H9 (cell line): Measurements from ENCODE around the gene STK24. TPM values are rescaled to one million over a fixed set of nuclear protein-coding genes. Genes with fewer than 3 reads are reported as not detected.

ENCODE experiments used
- DNase-seq: peaks from one replicate; pipeline ENCODE4 v3.0.0-alpha.2; 2017
- H2AFZ ChIP-seq: one replicate; pipeline ENCODE4 v1.6.1; 2013; ENCODE audit warnings: mild to moderate bottlenecking, low read length, control low read depth, moderate library complexity
- H2AK5ac ChIP-seq: 2 replicates; pipeline ENCODE4 v1.6.1; 2013; ENCODE audit warnings: low read length, control low read depth, mixed read lengths; ENCODE audit not compliant: insufficient read length
- H2BK120ac ChIP-seq: one replicate; pipeline ENCODE4 v1.6.1; 2013; ENCODE audit warnings: low read depth, mild to moderate bottlenecking, low read length, control low read depth, inconsistent platforms; ENCODE audit not compliant: poor library complexity, severe bottlenecking
- H2BK12ac ChIP-seq: 2 replicates; pipeline ENCODE4 v1.6.1; 2013; ENCODE audit warnings: low read length, control low read depth, mixed read lengths, low read depth; ENCODE audit not compliant: insufficient read length
- H2BK15ac ChIP-seq: 2 replicates; pipeline ENCODE4 v1.6.1; 2013; ENCODE audit warnings: low read depth, low read length, control low read depth
- H2BK20ac ChIP-seq: one replicate; pipeline ENCODE4 v1.6.1; 2013; ENCODE audit warnings: low read depth, mild to moderate bottlenecking, low read length, control low read depth, inconsistent platforms; ENCODE audit not compliant: poor library complexity, severe bottlenecking
- H2BK5ac ChIP-seq: 2 replicates; pipeline ENCODE4 v1.6.1; 2013; ENCODE audit warnings: low read length, control low read depth, mixed read lengths; ENCODE audit not compliant: insufficient read length
- H3K14ac ChIP-seq: 2 replicates; pipeline ENCODE4 v1.6.1; 2013; ENCODE audit warnings: low read length, control low read depth; ENCODE audit not compliant: insufficient read depth
- H3K18ac ChIP-seq: 2 replicates; pipeline ENCODE4 v1.6.1; 2013; ENCODE audit warnings: low read depth, mild to moderate bottlenecking, mixed read lengths, low read length, control low read depth; ENCODE audit not compliant: insufficient read length
- H3K23ac ChIP-seq: 2 replicates; pipeline ENCODE4 v1.6.1; 2013; ENCODE audit warnings: low read length, control low read depth, mixed read lengths, low read depth; ENCODE audit not compliant: insufficient read length
- H3K23me2 ChIP-seq: 2 replicates; pipeline ENCODE4 v1.6.1; 2013; ENCODE audit warnings: low read depth, mild to moderate bottlenecking, mixed read lengths, low read length, control low read depth; ENCODE audit not compliant: insufficient read length, poor library complexity, severe bottlenecking
- H3K27ac ChIP-seq: 2 replicates; pipeline ENCODE4 v1.5.1; 2013; ENCODE audit warnings: low read length, control low read depth, mixed read lengths, low read depth; ENCODE audit not compliant: insufficient read length
- H3K27me3 ChIP-seq: 2 replicates; pipeline ENCODE4 v1.6.1; 2013; ENCODE audit warnings: low read length, control low read depth, inconsistent platforms; ENCODE audit not compliant: insufficient read depth
- H3K4ac ChIP-seq: 2 replicates; pipeline ENCODE4 v1.6.1; 2013; ENCODE audit warnings: low read depth, mild to moderate bottlenecking, control low read depth, inconsistent platforms, low read length, moderate library complexity
- H3K4me1 ChIP-seq: 2 replicates; pipeline ENCODE4 v1.6.1; 2013; ENCODE audit warnings: low read length, control low read depth, inconsistent platforms; ENCODE audit not compliant: insufficient read depth
- H3K4me2 ChIP-seq: 2 replicates; pipeline ENCODE4 v1.6.1; 2013; ENCODE audit warnings: low read length, control low read depth, mixed read lengths; ENCODE audit not compliant: insufficient read length, insufficient read depth
- H3K56ac ChIP-seq: 2 replicates; pipeline ENCODE4 v1.6.1; 2013; ENCODE audit warnings: low read depth, mild to moderate bottlenecking, mixed read lengths, low read length, control low read depth; ENCODE audit not compliant: insufficient read length
- H3K79me1 ChIP-seq: 2 replicates; pipeline ENCODE4 v1.6.1; 2013; ENCODE audit warnings: low read depth, mild to moderate bottlenecking, moderate library complexity, low read length, control low read depth, inconsistent platforms; ENCODE audit not compliant: insufficient read depth, poor library complexity, severe bottlenecking
- H3K79me2 ChIP-seq: 2 replicates; pipeline ENCODE4 v1.6.1; 2013; ENCODE audit warnings: low read length, control low read depth, inconsistent platforms; ENCODE audit not compliant: insufficient read depth
- H3K9ac ChIP-seq: 2 replicates; pipeline ENCODE4 v1.6.1; 2013; ENCODE audit warnings: low read length, control low read depth, mixed read lengths; ENCODE audit not compliant: insufficient read length; ENCODE audit errors: extremely low read depth
- H3K9me3 ChIP-seq: one replicate; pipeline ENCODE4 v1.6.1; 2013; ENCODE audit warnings: low read depth, low read length, inconsistent platforms; ENCODE audit not compliant: control insufficient read depth
- H3T11ph ChIP-seq: one replicate; pipeline ENCODE4 v1.6.1; 2013; ENCODE audit warnings: mild to moderate bottlenecking, low read length, control low read depth, inconsistent platforms
- H4K20me1 ChIP-seq: one replicate; pipeline ENCODE4 v1.6.1; 2013; ENCODE audit not compliant: control insufficient read depth, insufficient read length, insufficient read depth
- H4K5ac ChIP-seq: 2 replicates; pipeline ENCODE4 v1.6.1; 2013; ENCODE audit warnings: low read depth, mild to moderate bottlenecking, mixed read lengths, low read length, control low read depth; ENCODE audit not compliant: insufficient read length
- H4K8ac ChIP-seq: replicated peaks from 2 replicates; pipeline ENCODE4 v1.6.1; 2013; ENCODE audit warnings: low read length, control low read depth, mixed read lengths, low read depth; ENCODE audit not compliant: insufficient read length
- H4K91ac ChIP-seq: 2 replicates; pipeline ENCODE4 v1.6.1; 2013; ENCODE audit warnings: low read depth, mild to moderate bottlenecking, moderate library complexity, mixed read lengths, low read length, control low read depth; ENCODE audit not compliant: insufficient read length
- H3K27ac Mint-ChIP-seq, 3 experiments: 2 replicates in 2 of 3; 3 replicates in 1 of 3; pipeline ENCODE4 v1.8.0; 2020 to 2021; ENCODE audit warnings: mixed read lengths in 3 of 3, mild to moderate bottlenecking in 1 of 3, moderate library complexity in 1 of 3
- H3K27me3 Mint-ChIP-seq: 2 replicates; pipeline ENCODE4 v1.8.0; 2021; ENCODE audit warnings: low read depth, mild to moderate bottlenecking, moderate library complexity, mixed read lengths
- H3K36me3 Mint-ChIP-seq, 3 experiments: 2 replicates in 2 of 3; 3 replicates in 1 of 3; pipeline ENCODE4 v1.8.0; 2020 to 2021; ENCODE audit warnings: low read depth in 3 of 3, mixed read lengths in 3 of 3; ENCODE audit not compliant: insufficient read depth in 1 of 3
- H3K4me1 Mint-ChIP-seq, 2 experiments: 2 replicates each; pipeline ENCODE4 v1.8.0; 2020; ENCODE audit warnings: mixed read lengths in 2 of 2
- H3K4me3 Mint-ChIP-seq, 2 experiments: 2 replicates in 1 of 2; 3 replicates in 1 of 2; pipeline ENCODE4 v1.8.0; 2020 to 2021; ENCODE audit warnings: mild to moderate bottlenecking in 2 of 2, mixed read lengths in 2 of 2, moderate library complexity in 1 of 2
- H3K9me3 Mint-ChIP-seq, 2 experiments: 2 replicates in 1 of 2; 3 replicates in 1 of 2; pipeline ENCODE4 v1.8.0; 2020; ENCODE audit warnings: mild to moderate bottlenecking in 2 of 2, mixed read lengths in 2 of 2, moderate library complexity in 1 of 2
- CTCF ChIP-seq: fragments of 200-600 bp; sonication (generic); conservative IDR thresholded peaks from 3 replicates; pipeline ENCODE4 v1.8.0; 2021; ENCODE audit warnings: antibody characterized with exemption, mild to moderate bottlenecking
- WGBS: extraction: QIAGEN DNeasy Blood & Tissue Kit; methylation state at CpG from one replicate; pipeline ENCODE4 v1.1.7; 2013; ENCODE audit warnings: missing lambda C conversion rate, low lambda C conversion rate, mixed read lengths; ENCODE audit not compliant: insufficient read length; ENCODE audit errors: extremely low coverage; 5-methylcytosine and 5-hydroxymethylcytosine counted together
- total RNA-seq: library from RNA; stranded (reverse); gene quantifications from 2 replicates; pipeline ENCODE4 v1.2.1, GENCODE V29; 2021

Gene STK24
- total RNA-seq, 1 experiment from 2014 or later = 134 TPM

- Histone ChIP-seq H2BK5ac (no peak overlapping the region), H2BK15ac (no peak overlapping the region), H4K20me1 (no peaks in the 10 kb centered on the region), H3K9me3 (no peaks in the 10 kb centered on the region), H3K79me1 (no peaks in the 10 kb centered on the region), H4K91ac (no peak overlapping the region), H2AFZ (no peak overlapping the region), H2AK5ac (no peak overlapping the region), H3K4me2 (no peak overlapping the region), H3K56ac (no peak overlapping the region), H3K4ac (no peak overlapping the region), H4K8ac (no peak overlapping the region), H3K23ac (no peak overlapping the region), H2BK20ac (no peak overlapping the region), H3K27me3 (no peaks in the 10 kb centered on the region), H2BK120ac (no peak overlapping the region), H3K4me1 (no peaks in the 10 kb centered on the region), H2BK12ac (no peak overlapping the region), H3K18ac (no peak overlapping the region), H4K5ac (no peak overlapping the region), H3T11ph (no peak overlapping the region), H3K23me2 (no peaks in the 10 kb centered on the region), H3K79me2 (no peaks in the 10 kb centered on the region), H3K27ac (no peak overlapping the region), H3K14ac (no peak overlapping the region; the same call in 1 of the 2 replicates), H3K9ac (no peak overlapping the region)
- Mint-ChIP-seq H3K9me3 (no peaks in the 10 kb centered on the region), H3K27ac (no peak overlapping the region; a peak in 1 of 7 replicates), H3K36me3 (peaks cover 2 to 52% (median 48%) of the 10 kb centered on the region in 3 experiments; a peak in 5 of 7 replicates), H3K4me1 (peaks cover under 1 to 1% of the 10 kb centered on the region in 2 experiments; a peak in 3 of 4 replicates), H3K27me3 (peaks cover 2% of the 10 kb centered on the region; the same call in 1 of the 2 replicates), H3K4me3 (no peak overlapping the region)
- DNase-seq = no peak
- WGBS = no CpG with 5 or more reads among the region's 16 CpGs
- no peak for TF ChIP-seq CTCF
Measured at GRCh38 chr13:98439896-98440295, 137.0 kb downstream of the STK24 start.
